NCI-H1436 treated with DMSO at 0.1 percent for 48 hours (cell line): ENCODE measurements around the gene YKT6.

Experiments used
- DNase-seq: peaks from one replicate; lab custom pipeline; 2025; lab: John Stamatoyannopoulos, UW

The YKT6 gene

GRCh38 chr7:44232901-44233715 lies 32.3 kb downstream of the YKT6 start:
- no peak for DNase-seq

- no peak for DNase-seq
Measured at GRCh38 chr7:44235066-44235465, 34.3 kb downstream of the YKT6 start.

- DNase-seq, result no peak
Measured at GRCh38 chr7:44235582-44236332, 35.0 kb downstream of the YKT6 start.

GRCh38 chr7:44236333-44236728 lies 35.6 kb downstream of the YKT6 start:
- no peak for DNase-seq

GRCh38 chr7:44237696-44238095 lies 36.9 kb downstream of the YKT6 start:
- no peak for DNase-seq

- DNase-seq, result no peak
Measured at GRCh38 chr7:44238116-44238695, 37.4 kb downstream of the YKT6 start.

- no peak for DNase-seq
Measured at GRCh38 chr7:44239361-44239760, 38.6 kb downstream of the YKT6 start.

GRCh38 chr7:44240376-44240775 lies 39.6 kb downstream of the YKT6 start:
- DNase-seq, result no peak

- DNase-seq, result no peak
Measured at GRCh38 chr7:44240983-44241510, 40.3 kb downstream of the YKT6 start.

- DNase-seq, result no peak
Measured at GRCh38 chr7:44242091-44242490, 41.3 kb downstream of the YKT6 start.

GRCh38 chr7:44244282-44244681 lies 43.5 kb downstream of the YKT6 start:
- no peak for DNase-seq

GRCh38 chr7:44246396-44247113 lies 45.8 kb downstream of the YKT6 start:
- no peak for DNase-seq

- no peak for DNase-seq
Measured at GRCh38 chr7:44247868-44248651, 47.3 kb downstream of the YKT6 start.

- DNase-seq, result no peak
Measured at GRCh38 chr7:44249639-44250234, 49.0 kb downstream of the YKT6 start.

- no peak for DNase-seq
Measured at GRCh38 chr7:44251269-44251668, 50.5 kb downstream of the YKT6 start.

GRCh38 chr7:44251881-44252280 lies 51.1 kb downstream of the YKT6 start:
- DNase-seq, result no peak

GRCh38 chr7:44256459-44256858 lies 55.7 kb downstream of the YKT6 start:
- no peak for DNase-seq

GRCh38 chr7:44257213-44257612 lies 56.4 kb downstream of the YKT6 start:
- DNase-seq, result no peak

- DNase-seq, result no peak
Measured at GRCh38 chr7:44257618-44258422, 57.0 kb downstream of the YKT6 start.

GRCh38 chr7:44258423-44258760 lies 57.6 kb downstream of the YKT6 start:
- no peak for DNase-seq
